ENCODE results near the gene RPL21. TPM values are rescaled to one million over a fixed set of nuclear protein-coding genes. Genes with fewer than 3 reads are reported as not detected.

RPL21 gene
- total RNA-seq, 1 donor from 2014 or later, result 2,072 TPM

GRCh38 chr13:27273658-27274425, 22.5 kb downstream of the RPL21 start:
- Histone ChIP-seq H3K27me3 (peaks cover 41% of the 10 kb centered on the region), H3K27ac (no peak overlapping the region), H3K9ac (no peak overlapping the region), H2AFZ (replicated peaks) (no peak overlapping the region), H3K79me2 (ENCODE audit: low read depth) (no peaks in the 10 kb centered on the region), H3K4me3 (no peak overlapping the region), H3K4me1 (no peaks in the 10 kb centered on the region), H3F3A (ENCODE audit: low read depth) (peaks cover 14% of the 10 kb centered on the region), H4K20me1 (ENCODE audit: low read depth) (no peaks in the 10 kb centered on the region), H3K36me3 (no peaks in the 10 kb centered on the region), H3K9me3 (ENCODE audit: low read depth) (no peaks in the 10 kb centered on the region), H3K4me2 (no peak overlapping the region)
- TF ChIP-seq CTCF (IDR thresholded peaks at IDR 0.05), result no peak
- no peak for TF ChIP-seq EZH2phosphoT487 (IDR thresholded peaks at IDR 0.05)
- TF ChIP-seq EZH2 (IDR thresholded peaks at IDR 0.05), result no peak
- DNase-seq (ENCODE audit: low spot score), result no peak
- Mint-ChIP-seq H3K27me3 (ENCODE audit: insufficient read depth, low read depth) (peaks cover 12% of the 10 kb centered on the region), H3K27ac (no peak overlapping the region), H3K4me3 (no peak overlapping the region), H3K9me3 (no peaks in the 10 kb centered on the region), H3K4me1 (peaks cover 9% of the 10 kb centered on the region), H3K36me3 (no peaks in the 10 kb centered on the region)

DNA sequence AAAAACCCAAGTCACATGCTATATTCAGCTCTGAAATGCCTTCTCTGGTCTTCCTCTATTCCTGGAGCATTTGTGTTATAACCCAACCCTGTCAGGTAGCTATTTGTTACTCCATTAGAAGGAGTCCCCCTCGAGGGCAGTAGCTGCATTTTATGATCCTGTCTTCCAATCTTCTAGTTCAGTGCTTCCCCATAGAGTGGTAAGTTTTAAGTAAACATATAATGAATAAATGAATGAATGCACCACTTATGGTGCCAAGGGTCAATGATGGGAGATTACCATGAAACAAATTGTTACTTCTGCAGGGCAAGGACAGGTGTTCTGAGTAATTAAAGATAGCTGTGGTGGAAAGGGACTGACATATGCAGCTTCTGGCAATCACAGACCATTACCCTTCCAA, 23.3 kb downstream of the RPL21 start:
- no peaks in the 10 kb centered on the region for H3K36me3 ChIP-seq
- peaks cover 12% of the 10 kb centered on the region for H3K27me3 Mint-ChIP-seq (ENCODE audit: insufficient read depth, low read depth)
- no peaks in the 10 kb centered on the region for H4K20me1 ChIP-seq (ENCODE audit: low read depth)
- peaks cover 9% of the 10 kb centered on the region for H3K4me1 Mint-ChIP-seq
- no peaks in the 10 kb centered on the region for H3K9me3 ChIP-seq (ENCODE audit: low read depth)
- no peak overlapping the region for H3K27ac ChIP-seq
- no peak overlapping the region for H3K4me3 Mint-ChIP-seq
- H3K9ac ChIP-seq, result no peak overlapping the region
- H3F3A ChIP-seq (ENCODE audit: low read depth), result peaks cover 13% of the 10 kb centered on the region
- no peak for TF ChIP-seq EZH2phosphoT487 (IDR thresholded peaks at IDR 0.05)
- no peak for TF ChIP-seq EZH2 (IDR thresholded peaks at IDR 0.05)
- no peak for TF ChIP-seq CTCF (IDR thresholded peaks at IDR 0.05)
- no peak overlapping the region for H2AFZ ChIP-seq (replicated peaks)
- peaks cover 33% of the 10 kb centered on the region for H3K27me3 ChIP-seq
- H3K4me2 ChIP-seq, result no peak overlapping the region
- H3K4me3 ChIP-seq, result no peak overlapping the region
- no peaks in the 10 kb centered on the region for H3K79me2 ChIP-seq (ENCODE audit: low read depth)
- no peak overlapping the region for H3K27ac Mint-ChIP-seq
- H3K36me3 Mint-ChIP-seq, result no peaks in the 10 kb centered on the region
- no peaks in the 10 kb centered on the region for H3K4me1 ChIP-seq
- DNase-seq (ENCODE audit: low spot score), result no peak
- no peaks in the 10 kb centered on the region for H3K9me3 Mint-ChIP-seq

DNA sequence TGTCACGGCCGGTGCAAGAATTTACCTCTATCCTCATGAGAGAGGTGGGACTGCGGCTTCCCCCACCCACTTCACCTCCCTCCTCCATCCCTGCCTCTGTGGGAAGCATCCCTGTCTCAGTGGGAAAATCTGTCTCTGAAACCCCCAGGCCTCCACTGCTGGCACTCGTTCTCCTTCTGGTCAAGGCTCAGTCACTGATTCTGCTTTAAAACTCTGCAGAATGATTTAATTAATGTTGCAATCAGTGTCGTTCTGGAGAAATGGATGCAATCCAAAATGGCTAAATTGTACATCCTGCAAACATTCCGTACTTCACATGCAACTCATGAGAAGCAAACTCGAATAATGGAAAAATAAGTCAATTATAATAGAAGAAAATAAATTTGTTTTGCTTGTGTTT, 24.8 kb downstream of the RPL21 start:
- no peak overlapping the region for H3K4me2 ChIP-seq
- H3K4me1 ChIP-seq, result no peaks in the 10 kb centered on the region
- peaks cover 21% of the 10 kb centered on the region for H3K27me3 ChIP-seq
- no peaks in the 10 kb centered on the region for H3K9me3 ChIP-seq (ENCODE audit: low read depth)
- H3K9ac ChIP-seq, result no peak overlapping the region
- H3K4me3 ChIP-seq, result no peak overlapping the region
- H3K79me2 ChIP-seq (ENCODE audit: low read depth), result no peaks in the 10 kb centered on the region
- H2AFZ ChIP-seq (replicated peaks), result no peak overlapping the region
- H3F3A ChIP-seq (ENCODE audit: low read depth), result no peaks in the 10 kb centered on the region
- no peaks in the 10 kb centered on the region for H3K9me3 Mint-ChIP-seq
- H3K4me1 Mint-ChIP-seq, result peaks cover 5% of the 10 kb centered on the region
- no peak overlapping the region for H3K27ac Mint-ChIP-seq
- DNase-seq (ENCODE audit: low spot score), result no peak
- no peaks in the 10 kb centered on the region for H4K20me1 ChIP-seq (ENCODE audit: low read depth)
- no peak for TF ChIP-seq EZH2phosphoT487 (IDR thresholded peaks at IDR 0.05)
- no peak overlapping the region for H3K27ac ChIP-seq
- H3K27me3 Mint-ChIP-seq (ENCODE audit: insufficient read depth, low read depth), result peaks cover 14% of the 10 kb centered on the region
- no peaks in the 10 kb centered on the region for H3K36me3 ChIP-seq
- H3K36me3 Mint-ChIP-seq, result no peaks in the 10 kb centered on the region
- H3K4me3 Mint-ChIP-seq, result no peak overlapping the region

- Mint-ChIP-seq H3K27me3 (ENCODE audit: insufficient read depth, low read depth) (peaks cover 4% of the 10 kb centered on the region), H3K4me1 (no peaks in the 10 kb centered on the region), H3K27ac (no peak overlapping the region), H3K9me3 (no peaks in the 10 kb centered on the region), H3K4me3 (no peak overlapping the region), H3K36me3 (no peaks in the 10 kb centered on the region)
- Histone ChIP-seq H3K36me3 (no peaks in the 10 kb centered on the region), H3K4me2 (no peak overlapping the region), H3K27me3 (no peaks in the 10 kb centered on the region), H2AFZ (replicated peaks) (no peak overlapping the region), H4K20me1 (ENCODE audit: low read depth) (no peaks in the 10 kb centered on the region), H3K4me1 (no peaks in the 10 kb centered on the region), H3K9me3 (ENCODE audit: low read depth) (no peaks in the 10 kb centered on the region), H3F3A (ENCODE audit: low read depth) (no peaks in the 10 kb centered on the region), H3K27ac (no peak overlapping the region), H3K79me2 (ENCODE audit: low read depth) (no peaks in the 10 kb centered on the region), H3K9ac (no peak overlapping the region), H3K4me3 (no peak overlapping the region)
- no peak for DNase-seq (ENCODE audit: low spot score)
- TF ChIP-seq EZH2 (IDR thresholded peaks at IDR 0.05) (no peak), EZH2phosphoT487 (IDR thresholded peaks at IDR 0.05) (no peak)
Measured at GRCh38 chr13:27279506-27279905, 28.1 kb downstream of the RPL21 start.

Measured in neural progenitor cell (in vitro differentiated cells).